Mesendoderm (in vitro differentiated cells): ENCODE results near the gene PI4KA.
"Not testable (repeated sequence)": the region's sequence is repeated elsewhere in the genome, so short reads cannot be mapped to it uniquely, and the experiment has no call there.

Experiments used
- DNase-seq: peaks from one replicate; pipeline ENCODE4 v3.0.0; 2013
- H2AK5ac ChIP-seq: 2 replicates; pipeline ENCODE4 v1.6.1; 2013; ENCODE audit warnings: low read length, inconsistent platforms
- H2BK120ac ChIP-seq: 2 replicates; pipeline ENCODE4 v1.6.1; 2013; ENCODE audit warnings: low read depth, mild to moderate bottlenecking, low read length, moderate library complexity, mixed read lengths
- H2BK15ac ChIP-seq: replicated peaks from 2 replicates; pipeline ENCODE4 v1.6.1; 2013; ENCODE audit warnings: low read depth, mild to moderate bottlenecking, moderate library complexity
- H2BK5ac ChIP-seq: 2 replicates; pipeline ENCODE4 v1.6.1; 2013; ENCODE audit warnings: low read length, inconsistent platforms
- H3K18ac ChIP-seq: 2 replicates; pipeline ENCODE4 v1.6.1; 2013; ENCODE audit warnings: mild to moderate bottlenecking, low read length, mixed read lengths
- H3K23ac ChIP-seq: one replicate; pipeline ENCODE4 v1.6.1; 2013; ENCODE audit warnings: low read length
- H3K27ac ChIP-seq: 2 replicates; pipeline ENCODE4 v1.5.1; 2013; ENCODE audit warnings: low read depth, mild to moderate bottlenecking, inconsistent platforms, low read length, moderate library complexity
- H3K27me3 ChIP-seq: 2 replicates; pipeline ENCODE4 v1.6.1; 2013; ENCODE audit warnings: low read length, control low read depth, mild to moderate bottlenecking, inconsistent platforms; ENCODE audit not compliant: insufficient read depth, poor library complexity
- H3K36me3 ChIP-seq: 2 replicates; pipeline ENCODE4 v1.6.1; 2013; ENCODE audit warnings: low read length, inconsistent platforms; ENCODE audit not compliant: control insufficient read depth, insufficient read depth
- H3K4ac ChIP-seq: one replicate; pipeline ENCODE4 v1.6.1; 2013; ENCODE audit warnings: low read depth, mild to moderate bottlenecking, low read length, moderate library complexity
- H3K4me1 ChIP-seq: 2 replicates; pipeline ENCODE4 v1.6.1; 2013; ENCODE audit warnings: low read depth, low read length, inconsistent platforms; ENCODE audit not compliant: control insufficient read depth
- H3K4me2 ChIP-seq: 2 replicates; pipeline ENCODE4 v1.6.1; 2013; ENCODE audit warnings: low read length
- H3K4me3 ChIP-seq: 2 replicates; pipeline ENCODE4 v1.5.1; 2013; ENCODE audit warnings: mild to moderate bottlenecking, low read length
- H3K56ac ChIP-seq: one replicate; pipeline ENCODE4 v1.6.1; 2013; ENCODE audit warnings: low read length
- H3K79me1 ChIP-seq: 2 replicates; pipeline ENCODE4 v1.6.1; 2013; ENCODE audit warnings: low read length, inconsistent platforms
- H3K79me2 ChIP-seq: 2 replicates; pipeline ENCODE4 v1.6.1; 2013; ENCODE audit warnings: mild to moderate bottlenecking, low read length; ENCODE audit not compliant: control insufficient read depth, insufficient read depth
- H3K9ac ChIP-seq: 2 replicates; pipeline ENCODE4 v1.6.1; 2013; ENCODE audit warnings: low read length, inconsistent platforms
- H4K5ac ChIP-seq: one replicate; pipeline ENCODE4 v1.6.1; 2013; ENCODE audit warnings: low read length
- H4K8ac ChIP-seq: one replicate; pipeline ENCODE4 v1.6.1; 2013; ENCODE audit warnings: low read depth, mild to moderate bottlenecking, control low read depth, low read length, moderate library complexity
- WGBS: extraction: QIAGEN DNeasy Blood & Tissue Kit; methylation state at CpG from one replicate; pipeline ENCODE4 v1.1.7; 2013; ENCODE audit warnings: low lambda C conversion rate, missing lambda C conversion rate; ENCODE audit not compliant: insufficient coverage; ENCODE audit errors: extremely low coverage; 5-methylcytosine and 5-hydroxymethylcytosine counted together

PI4KA gene

GRCh38 chr22:20741008-20741633 is 117.5 kb downstream of the PI4KA start:
- H3K36me3 ChIP-seq, result peaks cover 1% of the 10 kb centered on the region
- H4K5ac ChIP-seq, result no peak overlapping the region
- H2BK120ac ChIP-seq, result no peak overlapping the region
- no peaks in the 10 kb centered on the region for H3K79me2 ChIP-seq
- no peaks in the 10 kb centered on the region for H3K79me1 ChIP-seq
- no peak overlapping the region for H3K4me2 ChIP-seq
- no peak overlapping the region for H3K27ac ChIP-seq
- no peak overlapping the region for H2BK15ac ChIP-seq
- no CpG with 5 or more reads among the region's 6 CpGs for WGBS
- H2AK5ac ChIP-seq, result no peak overlapping the region
- no peak overlapping the region for H2BK5ac ChIP-seq
- no peak overlapping the region for H3K56ac ChIP-seq
- no peak overlapping the region for H3K4me3 ChIP-seq
- no peak for DNase-seq
- H4K8ac ChIP-seq, result no peak overlapping the region
- H3K4me1 ChIP-seq, result no peaks in the 10 kb centered on the region
- no peak overlapping the region for H3K23ac ChIP-seq
- no peak overlapping the region for H3K9ac ChIP-seq
- no peaks in the 10 kb centered on the region for H3K27me3 ChIP-seq
- H3K18ac ChIP-seq, result no peak overlapping the region
- H3K4ac ChIP-seq, result no peak overlapping the region

GRCh38 chr22:20740222-20740951 is 118.2 kb downstream of the PI4KA start:
- Histone ChIP-seq H3K23ac (no peak overlapping the region), H3K56ac (no peak overlapping the region), H3K79me1 (no peaks in the 10 kb centered on the region), H3K18ac (no peak overlapping the region), H4K8ac (no peak overlapping the region), H4K5ac (no peak overlapping the region), H3K36me3 (peaks cover 1% of the 10 kb centered on the region), H3K27me3 (no peaks in the 10 kb centered on the region), H2BK15ac (no peak overlapping the region), H3K27ac (no peak overlapping the region), H3K4me3 (no peak overlapping the region), H3K4me1 (no peaks in the 10 kb centered on the region), H3K4me2 (no peak overlapping the region), H2AK5ac (no peak overlapping the region), H2BK120ac (no peak overlapping the region), H3K79me2 (no peaks in the 10 kb centered on the region), H2BK5ac (no peak overlapping the region), H3K9ac (no peak overlapping the region), H3K4ac (no peak overlapping the region)
- DNase-seq, result no peak
- no CpG with 5 or more reads among the region's 2 CpGs for WGBS

- H3K79me2 ChIP-seq, result no peaks in the 10 kb centered on the region
- no peak for DNase-seq
- H3K36me3 ChIP-seq, result peaks cover 1% of the 10 kb centered on the region
- no peak overlapping the region for H4K8ac ChIP-seq
- H4K5ac ChIP-seq, result no peak overlapping the region
- no peak overlapping the region for H3K4me3 ChIP-seq
- no peak overlapping the region for H2BK5ac ChIP-seq
- H2BK15ac ChIP-seq, result no peak overlapping the region
- no peak overlapping the region for H3K4ac ChIP-seq
- no peak overlapping the region for H3K4me2 ChIP-seq
- no peaks in the 10 kb centered on the region for H3K27me3 ChIP-seq
- H3K23ac ChIP-seq, result no peak overlapping the region
- H2BK120ac ChIP-seq, result no peak overlapping the region
- no peak overlapping the region for H3K27ac ChIP-seq
- H3K9ac ChIP-seq, result no peak overlapping the region
- no peak overlapping the region for H3K56ac ChIP-seq
- H3K79me1 ChIP-seq, result no peaks in the 10 kb centered on the region
- no peak overlapping the region for H3K18ac ChIP-seq
- H3K4me1 ChIP-seq, result no peaks in the 10 kb centered on the region
- no peak overlapping the region for H2AK5ac ChIP-seq
- no CpG with 5 or more reads among the region's 12 CpGs for WGBS
Observed at GRCh38 chr22:20738394-20739089, 120.1 kb downstream of the PI4KA start.

GRCh38 chr22:20736891-20737290 is 121.7 kb downstream of the PI4KA start:
- no CpG with 5 or more reads among the region's 3 CpGs for whole genome bisulfite sequencing
- not testable (repeated sequence) for H3K9ac ChIP-seq, H2BK5ac ChIP-seq, H3K27me3 ChIP-seq, H3K4me1 ChIP-seq, H3K4me3 ChIP-seq, H2BK15ac ChIP-seq, H4K8ac ChIP-seq, H2AK5ac ChIP-seq, H3K4me2 ChIP-seq, H3K27ac ChIP-seq, H4K5ac ChIP-seq, H3K79me1 ChIP-seq, H3K56ac ChIP-seq, H2BK120ac ChIP-seq, H3K79me2 ChIP-seq, H3K18ac ChIP-seq, H3K4ac ChIP-seq, DNase-seq, H3K23ac ChIP-seq, H3K36me3 ChIP-seq

- not testable (repeated sequence) for H3K27me3 ChIP-seq, H2BK15ac ChIP-seq, H2AK5ac ChIP-seq, H3K56ac ChIP-seq, H3K36me3 ChIP-seq, H3K4me3 ChIP-seq, H3K18ac ChIP-seq, H3K4me2 ChIP-seq, H3K4me1 ChIP-seq, H3K79me2 ChIP-seq, H3K79me1 ChIP-seq, H2BK120ac ChIP-seq, H4K8ac ChIP-seq, DNase-seq, H3K9ac ChIP-seq, H3K4ac ChIP-seq, H3K23ac ChIP-seq, H4K5ac ChIP-seq, H2BK5ac ChIP-seq, H3K27ac ChIP-seq
- no CpG with 5 or more reads among the region's 15 CpGs for WGBS
Observed at GRCh38 chr22:20735356-20736162, 123.1 kb downstream of the PI4KA start.
